ENCODE measurements around the gene AKR7A2. TPM values are rescaled to one million over a fixed set of nuclear protein-coding genes. Genes with fewer than 3 reads are reported as not detected.

AKR7A2 gene
- total RNA-seq, 1 donor from 2014 or later: 53.7 TPM

- H3K27me3 ChIP-seq: no peaks in the 10 kb centered on the region
- TF ChIP-seq, protein P1, sequence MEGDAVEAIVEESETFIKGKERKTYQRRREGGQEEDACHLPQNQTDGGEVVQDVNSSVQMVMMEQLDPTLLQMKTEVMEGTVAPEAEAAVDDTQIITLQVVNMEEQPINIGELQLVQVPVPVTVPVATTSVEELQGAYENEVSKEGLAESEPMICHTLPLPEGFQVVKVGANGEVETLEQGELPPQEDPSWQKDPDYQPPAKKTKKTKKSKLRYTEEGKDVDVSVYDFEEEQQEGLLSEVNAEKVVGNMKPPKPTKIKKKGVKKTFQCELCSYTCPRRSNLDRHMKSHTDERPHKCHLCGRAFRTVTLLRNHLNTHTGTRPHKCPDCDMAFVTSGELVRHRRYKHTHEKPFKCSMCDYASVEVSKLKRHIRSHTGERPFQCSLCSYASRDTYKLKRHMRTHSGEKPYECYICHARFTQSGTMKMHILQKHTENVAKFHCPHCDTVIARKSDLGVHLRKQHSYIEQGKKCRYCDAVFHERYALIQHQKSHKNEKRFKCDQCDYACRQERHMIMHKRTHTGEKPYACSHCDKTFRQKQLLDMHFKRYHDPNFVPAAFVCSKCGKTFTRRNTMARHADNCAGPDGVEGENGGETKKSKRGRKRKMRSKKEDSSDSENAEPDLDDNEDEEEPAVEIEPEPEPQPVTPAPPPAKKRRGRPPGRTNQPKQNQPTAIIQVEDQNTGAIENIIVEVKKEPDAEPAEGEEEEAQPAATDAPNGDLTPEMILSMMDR (IDR thresholded peaks at IDR 0.05): no peak
- H3K36me3 ChIP-seq: peaks cover 69 to 70% of the 10 kb centered on the region in 2 donors
- H3K4me1 ChIP-seq: peaks cover 4 to 8% of the 10 kb centered on the region in 2 donors
- H3K9me3 ChIP-seq: no peaks in the 10 kb centered on the region
- H3K27ac ChIP-seq: no peak overlapping the region
- intact Hi-C loops (cut with DNase I): no loop called here
- DNase-seq (ENCODE audit: low spot score in 2 of 2): no peak
- H3K4me3 ChIP-seq: no peak overlapping the region
Measured at GRCh38 chr1:19340387-19340937, 28.5 kb upstream of the AKR7A2 start.

GRCh38 chr1:19339214-19339861 is 27.4 kb upstream of the AKR7A2 start:
- intact Hi-C loops (cut with DNase I): no loop called here
- Histone ChIP-seq H3K27me3 (no peaks in the 10 kb centered on the region), H3K27ac (no peak overlapping the region), H3K36me3 (peaks cover 58 to 59% of the 10 kb centered on the region in 2 donors), H3K9me3 (no peaks in the 10 kb centered on the region), H3K4me3 (no peak overlapping the region), H3K4me1 (peaks cover 4 to 8% of the 10 kb centered on the region in 2 donors)
- no peak for DNase-seq (ENCODE audit: low spot score in 2 of 2)
- TF ChIP-seq, protein P1 (IDR thresholded peaks at IDR 0.05): no peak

- no peak for DNase-seq (ENCODE audit: low spot score in 2 of 2)
- intact Hi-C loops (cut with DNase I): no loop called here
Measured at GRCh38 chr1:19338323-19338762, 26.4 kb upstream of the AKR7A2 start.

GRCh38 chr1:19337289-19337688 is 25.3 kb upstream of the AKR7A2 start:
- DNase-seq (ENCODE audit: low spot score in 2 of 2): no peak
- intact Hi-C loops (cut with DNase I): no loop called here
- TF ChIP-seq, protein P1 (IDR thresholded peaks at IDR 0.05): no peak
- peaks cover 38 to 46% of the 10 kb centered on the region in 2 donors for H3K36me3 ChIP-seq
- H3K4me3 ChIP-seq: no peak overlapping the region
- no peak overlapping the region for H3K27ac ChIP-seq
- peaks cover 4 to 7% of the 10 kb centered on the region in 2 donors for H3K4me1 ChIP-seq
- no peaks in the 10 kb centered on the region for H3K9me3 ChIP-seq
- H3K27me3 ChIP-seq: no peaks in the 10 kb centered on the region

More at GRCh38 chr1:19338323-19338762, 26.4 kb upstream of the AKR7A2 start:
- peaks cover 49 to 53% of the 10 kb centered on the region in 2 donors for H3K36me3 ChIP-seq
- H3K4me3 ChIP-seq: no peak overlapping the region
- TF ChIP-seq, protein P1 (IDR thresholded peaks at IDR 0.05): no peak
- H3K27me3 ChIP-seq: no peaks in the 10 kb centered on the region
- peaks cover 4 to 8% of the 10 kb centered on the region in 2 donors for H3K4me1 ChIP-seq
- H3K27ac ChIP-seq: no peak overlapping the region
- no peaks in the 10 kb centered on the region for H3K9me3 ChIP-seq

DNA sequence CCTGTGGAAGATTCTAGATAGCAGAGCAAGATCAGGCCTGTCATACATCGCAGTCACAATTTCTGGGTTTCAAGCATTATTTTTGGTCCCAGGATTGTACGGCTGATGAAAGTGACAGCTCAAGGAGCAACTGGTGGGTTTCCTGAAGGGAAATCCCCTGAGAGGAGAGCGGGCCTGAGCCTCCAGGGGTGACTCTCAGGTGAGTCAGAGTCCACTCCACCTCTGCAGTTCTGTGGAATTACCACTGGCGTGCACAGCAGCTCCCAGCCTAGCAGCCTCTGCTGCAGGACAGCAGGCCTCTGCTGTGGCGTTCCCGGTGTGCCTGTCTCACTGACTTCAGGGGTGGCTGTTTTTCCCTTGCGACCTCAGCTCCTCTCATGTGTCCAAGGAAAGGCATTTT is 24.6 kb upstream of the AKR7A2 start:
- H3K27ac ChIP-seq: no peak overlapping the region
- TF ChIP-seq, protein P1 (IDR thresholded peaks at IDR 0.05): no peak
- intact Hi-C loops (cut with DNase I): no loop called here
- peaks cover 0 to 4% of the 10 kb centered on the region in 2 donors for H3K4me1 ChIP-seq
- no peak for DNase-seq (ENCODE audit: low spot score in 2 of 2)
- H3K4me3 ChIP-seq: no peak overlapping the region
- no peaks in the 10 kb centered on the region for H3K27me3 ChIP-seq
- peaks cover 35 to 47% of the 10 kb centered on the region in 2 donors for H3K36me3 ChIP-seq
- no peaks in the 10 kb centered on the region for H3K9me3 ChIP-seq

All from ascending aorta (tissue), 2 donors.